Calu3 (cell line): Measurements from ENCODE around the gene FRY. TPM values are rescaled to one million over a fixed set of nuclear protein-coding genes. Genes with fewer than 3 reads are reported as not detected.
"Not testable (repeated sequence)": the region's sequence is repeated elsewhere in the genome, so short reads cannot be mapped to it uniquely, and the experiment has no call there.

ENCODE experiments used
- BruUV-seq: library from RNA; stranded (reverse); fragments of 400-500 nt; replicated peaks from 2 replicates; lab custom pipeline; 2021; lab: Mats Ljungman, UMichigan
- CTCF ChIA-PET: fragments of 300-600 bp; sonication (Branson Sonifier 250); formaldehyde crosslinking; loops from one replicate; lab custom pipeline; 2022; ENCODE audit warnings: antibody characterized with exemption; lab: Charles Lee
- DNase-seq: peaks from one replicate; pipeline ENCODE4 v3.0.0; 2022
- H3K27ac Mint-ChIP-seq: one replicate; pipeline ENCODE4 v1.8.0; 2022; ENCODE audit warnings: mixed read lengths; ENCODE audit not compliant: unreplicated experiment
- H3K27me3 Mint-ChIP-seq: one replicate; pipeline ENCODE4 v1.8.0; 2022; ENCODE audit warnings: mixed read lengths; ENCODE audit not compliant: unreplicated experiment
- H3K36me3 Mint-ChIP-seq: one replicate; pipeline ENCODE4 v1.8.0; 2022; ENCODE audit warnings: mild to moderate bottlenecking, moderate library complexity, mixed read lengths; ENCODE audit not compliant: insufficient read depth, unreplicated experiment
- H3K4me1 Mint-ChIP-seq: one replicate; pipeline ENCODE4 v1.8.0; 2022; ENCODE audit warnings: mild to moderate bottlenecking, low read depth, mixed read lengths; ENCODE audit not compliant: unreplicated experiment
- H3K4me3 Mint-ChIP-seq: one replicate; pipeline ENCODE4 v1.8.0; 2022; ENCODE audit warnings: mild to moderate bottlenecking, low read depth, moderate library complexity, mixed read lengths; ENCODE audit not compliant: unreplicated experiment
- H3K9me3 Mint-ChIP-seq: one replicate; pipeline ENCODE4 v1.8.0; 2022; ENCODE audit warnings: low read depth, mixed read lengths; ENCODE audit not compliant: unreplicated experiment
- CTCF ChIP-seq: fragments of 200-600 bp; IDR thresholded peaks from one replicate; pipeline ENCODE4 v1.8.0; 2022; ENCODE audit warnings: antibody characterized with exemption; ENCODE audit not compliant: unreplicated experiment
- intact Hi-C: fragments of 100-400 bp; cut with micrococcal nuclease; formaldehyde crosslinking; loops from one replicate; pipeline ENCODE4 v1.10.0; 2022; ENCODE audit not compliant: unreplicated experiment
- total RNA-seq: library from RNA; stranded (reverse); gene quantifications from 2 replicates; pipeline ENCODE4 v1.2.3, GENCODE V29; 2022

Gene FRY
- total RNA-seq, 1 experiment from 2014 or later, result 6.2 TPM

GRCh38 chr13:32047793-32048192 is 16.2 kb downstream of the FRY start:
- peaks cover 17% of the 10 kb centered on the region for H3K4me1 Mint-ChIP-seq
- no peak for DNase-seq
- no peak for TF ChIP-seq CTCF
- no TSS peak for BruUV-seq
- no peaks in the 10 kb centered on the region for H3K27me3 Mint-ChIP-seq
- no peak overlapping the region for H3K4me3 Mint-ChIP-seq
- CTCF ChIA-PET, result no interaction called here
- H3K9me3 Mint-ChIP-seq, result no peaks in the 10 kb centered on the region
- H3K36me3 Mint-ChIP-seq, result no peaks in the 10 kb centered on the region
- intact Hi-C loops, result no loop called here
- H3K27ac Mint-ChIP-seq, result no peak overlapping the region

GRCh38 chr13:32048816-32049215 is 17.2 kb downstream of the FRY start:
- CTCF ChIA-PET, result interaction anchor here (1.2 kb wide), 1 partner anchor 116 kb away, joined by 4 read pairs; no protein-coding TSS in a partner anchor
- TF ChIP-seq CTCF, result no peak
- Mint-ChIP-seq H3K27ac (no peak overlapping the region), H3K4me1 (peaks cover 17% of the 10 kb centered on the region), H3K27me3 (no peaks in the 10 kb centered on the region), H3K4me3 (no peak overlapping the region), H3K9me3 (no peaks in the 10 kb centered on the region), H3K36me3 (no peaks in the 10 kb centered on the region)
- intact Hi-C loops, result no loop called here
- no peak for DNase-seq
- no TSS peak for BruUV-seq

GRCh38 chr13:32051156-32051555 is 19.6 kb downstream of the FRY start:
- no peak for TF ChIP-seq CTCF
- intact Hi-C loops, result no loop called here
- H3K27ac Mint-ChIP-seq, result no peak overlapping the region
- H3K36me3 Mint-ChIP-seq, result no peaks in the 10 kb centered on the region
- H3K4me3 Mint-ChIP-seq, result no peak overlapping the region
- no peaks in the 10 kb centered on the region for H3K27me3 Mint-ChIP-seq
- no peak for DNase-seq
- CTCF ChIA-PET, result interaction anchor here (0.6 kb wide), 1 partner anchor 298 kb away, joined by 3 read pairs; no protein-coding TSS in a partner anchor
- H3K9me3 Mint-ChIP-seq, result no peaks in the 10 kb centered on the region
- H3K4me1 Mint-ChIP-seq, result peaks cover 17% of the 10 kb centered on the region
- no TSS peak for BruUV-seq

- Mint-ChIP-seq H3K4me1 (no peaks in the 10 kb centered on the region), H3K27me3 (no peaks in the 10 kb centered on the region), H3K27ac (no peak overlapping the region), H3K4me3 (no peak overlapping the region), H3K9me3 (no peaks in the 10 kb centered on the region), H3K36me3 (no peaks in the 10 kb centered on the region)
- CTCF ChIA-PET, result no interaction called here
- no peak for TF ChIP-seq CTCF
- intact Hi-C loops, result no loop called here
- no peak for DNase-seq
- BruUV-seq, result no TSS peak
Measured at GRCh38 chr13:32056316-32056715, 24.7 kb downstream of the FRY start.

GRCh38 chr13:32057325-32057724 is 25.8 kb downstream of the FRY start:
- DNase-seq, H3K36me3 Mint-ChIP-seq, H3K27me3 Mint-ChIP-seq, H3K9me3 Mint-ChIP-seq, H3K4me3 Mint-ChIP-seq, H3K27ac Mint-ChIP-seq, intact Hi-C loops, H3K4me1 Mint-ChIP-seq, CTCF ChIA-PET, BruUV-seq: not testable (repeated sequence)
